HEK293T (cell line): Measurements from ENCODE around the gene LMTK3.

Experiments
- FOXK2 ChIP-seq: fragments of 450-650 bp; IDR thresholded peaks from 2 replicates; pipeline ENCODE4 v1.6.1; 2016; ENCODE audit warnings: mild to moderate bottlenecking
- SUZ12 ChIP-seq: fragments of 450-650 bp; IDR thresholded peaks from 2 replicates; pipeline ENCODE4 v1.6.1; 2016; ENCODE audit warnings: mild to moderate bottlenecking

- TF ChIP-seq FOXK2, result no peak
- no peak for TF ChIP-seq SUZ12
These were observed 50.0 kb downstream of the LMTK3 start for GRCh38 chr19:48461651-48461981.
